GM12878 (cell line): Measurements from ENCODE around the gene KHDRBS2. TPM values are rescaled to one million over a fixed set of nuclear protein-coding genes. Genes with fewer than 3 reads are reported as not detected.
A peak's percentile ranks its signal among the peaks of the same experiment; 100 is the strongest.

Experiments used
- ATAC-seq: fragments of 200-7000 bp; cut with Tn5 transposase; 3 replicates; pipeline ENCODE4 v1.9.1; 2020; ENCODE audit warnings: mild to moderate bottlenecking, moderate library complexity
- Bru-seq: library from RNA; stranded (reverse); fragments of 400-500 nt; gene quantifications from one replicate; lab custom pipeline; 2021; lab: Mats Ljungman, UMichigan
- BruChase-seq, 2 experiments: library from RNA; stranded (reverse); fragments of 400-500 nt; gene quantifications; one replicate each; lab custom pipeline; 2021; lab: Mats Ljungman, UMichigan
- BruUV-seq: library from RNA; stranded (reverse); fragments of 400-500 nt; replicated peaks from 2 replicates; lab custom pipeline; 2021; lab: Mats Ljungman, UMichigan
- CTCF ChIA-PET: fragments of 300-600 bp; sonication (Branson Sonifier 250); formaldehyde crosslinking; extraction: SDS; loops from one replicate; lab custom pipeline; 2021; ENCODE audit warnings: inconsistent platforms; lab: Yijun Ruan, JAX
- POLR2A ChIA-PET: fragments of 350-600 bp; formaldehyde crosslinking; extraction: SDS; loops from one replicate; lab custom pipeline; 2021; ENCODE audit warnings: inconsistent platforms; lab: Charles Lee
- RAD21 ChIA-PET: fragments of 300-600 bp; sonication (Branson Sonifier 250); formaldehyde crosslinking; loops from one replicate; lab custom pipeline; 2023; ENCODE audit warnings: antibody characterized with exemption; ENCODE audit not compliant: unreplicated experiment; lab: Charles Lee
- SMC1A ChIA-PET: fragments of 300-600 bp; sonication (Branson Sonifier 250); formaldehyde crosslinking; loops from one replicate; lab custom pipeline; 2023; ENCODE audit not compliant: unreplicated experiment, uncharacterized antibody; lab: Charles Lee
- DNase-seq: peaks from one replicate; pipeline ENCODE4 v3.0.0-alpha.2; 2011; ENCODE audit warnings: low read depth, low spot score
- FAIRE-seq: peaks from 3 replicates; lab custom pipeline; 2011; peaks lifted over from hg19 to GRCh38; lab: Jason Lieb, UNC
- H2AFZ ChIP-seq: 2 replicates; pipeline ENCODE4 v1.6.0; 2011; ENCODE audit warnings: low read depth, low read length, control low read depth; ENCODE audit not compliant: control insufficient read depth
- H3K27ac ChIP-seq: 2 replicates; pipeline ENCODE4 v1.5.1; 2011; ENCODE audit warnings: control low read depth; ENCODE audit not compliant: control insufficient read depth, insufficient read depth
- H3K27me3 ChIP-seq, 2 experiments: replicated peaks in 1 of 2; 2 replicates each; pipeline versions ENCODE4 v1.6.0 to v1.6.1; 2011; ENCODE audit warnings: low read length in 1 of 2; ENCODE audit not compliant: control insufficient read depth in 2 of 2, insufficient read depth in 2 of 2
- H3K36me3 ChIP-seq, 2 experiments: 2 replicates each; pipeline ENCODE4 v1.5.1; 2011; ENCODE audit warnings: low read length in 1 of 2; ENCODE audit not compliant: control insufficient read depth in 2 of 2, insufficient read depth in 2 of 2
- H3K4me1 ChIP-seq: 2 replicates; pipeline ENCODE4 v1.6.1; 2011; ENCODE audit warnings: mild to moderate bottlenecking, low read length, moderate library complexity, mixed read lengths; ENCODE audit not compliant: control insufficient read depth, insufficient read depth
- H3K4me2 ChIP-seq: 2 replicates; pipeline ENCODE4 v1.6.0; 2011; ENCODE audit warnings: control low read depth; ENCODE audit not compliant: control insufficient read depth, insufficient read depth
- H3K4me3 ChIP-seq: fragments of 200-600 bp; sonication (generic); 2 replicates; pipeline ENCODE4 v1.5.1; 2016
- H3K79me2 ChIP-seq: 2 replicates; pipeline ENCODE4 v1.6.0; 2011; ENCODE audit warnings: low read length; ENCODE audit not compliant: control insufficient read depth, insufficient read depth
- H3K9ac ChIP-seq: 2 replicates; pipeline ENCODE4 v1.8.0; 2011; ENCODE audit warnings: low read length, control low read depth, mixed read lengths; ENCODE audit not compliant: control insufficient read depth, insufficient read depth
- H3K9me3 ChIP-seq: replicated peaks from 3 replicates; pipeline ENCODE4 v1.5.1; 2011; ENCODE audit warnings: mild to moderate bottlenecking, low read length; ENCODE audit not compliant: control insufficient read depth, insufficient read depth
- H4K20me1 ChIP-seq: 2 replicates; pipeline ENCODE4 v1.6.0; 2011; ENCODE audit not compliant: control insufficient read depth, insufficient read depth
- BCL3 ChIP-seq: IDR thresholded peaks from 2 replicates; pipeline ENCODE4 v1.6.1; 2011; ENCODE audit warnings: borderline replicate concordance, low read depth, mild to moderate bottlenecking, moderate library complexity, low read length; ENCODE audit not compliant: insufficient read depth, poor library complexity, severe bottlenecking
- CEBPZ ChIP-seq: fragments of 150-350 bp; IDR thresholded peaks from 2 replicates; pipeline ENCODE4 v1.6.1; 2016; ENCODE audit warnings: low read depth, low read length
- ELK1 ChIP-seq: IDR thresholded peaks from 2 replicates; pipeline ENCODE4 v1.6.1; 2012; ENCODE audit warnings: low read depth, low read length, improper control_type of control experiment
- JUNB ChIP-seq: IDR thresholded peaks from 2 replicates; pipeline ENCODE4 v1.6.1; 2016; ENCODE audit warnings: antibody characterized with exemption, mild to moderate bottlenecking
- KAT2A ChIP-seq: conservative IDR thresholded peaks from 2 replicates; pipeline ENCODE4 v1.6.1; 2011; ENCODE audit warnings: low read depth, low read length; ENCODE audit not compliant: control insufficient read depth
- MLLT1 ChIP-seq: fragments of 450-650 bp; IDR thresholded peaks from 2 replicates; pipeline ENCODE4 v1.6.1; 2016; ENCODE audit warnings: mild to moderate bottlenecking
- PAX5 ChIP-seq: IDR thresholded peaks from 2 replicates; pipeline ENCODE4 v1.6.1; 2011; ENCODE audit warnings: low read depth, low read length, borderline replicate concordance
- PML ChIP-seq: IDR thresholded peaks from 2 replicates; pipeline ENCODE4 v1.6.1; 2012; ENCODE audit warnings: low read length, inconsistent platforms
- STAT1 ChIP-seq: fragments of 450-650 bp; conservative IDR thresholded peaks from 2 replicates; pipeline ENCODE4 v1.6.1; 2014; ENCODE audit warnings: antibody characterized with exemption, mild to moderate bottlenecking
- ZNF274 ChIP-seq: IDR thresholded peaks from one replicate; pipeline ENCODE4 v1.8.0; 2011; ENCODE audit not compliant: insufficient read length, insufficient read depth
- WGBS: methylation state at CpG from one replicate; pipeline ENCODE4 v1.1.6; 2016; ENCODE audit warnings: low lambda C conversion rate; ENCODE audit not compliant: insufficient replicate concordance, insufficient coverage; ENCODE audit errors: missing lambda C conversion rate; 5-methylcytosine and 5-hydroxymethylcytosine counted together
- in situ Hi-C: fragments of 300-500 bp; cut with MboI; formaldehyde crosslinking; loops from 9 replicates; pipeline ENCODE4 v1.14.3; 2018; ENCODE audit warnings: mixed read lengths
- intact Hi-C: fragments of 100-400 bp; cut with micrococcal nuclease; formaldehyde crosslinking; loops from one replicate; pipeline ENCODE4 v1.14.2; 2022; ENCODE audit not compliant: unreplicated experiment
- long read RNA-seq, 2 experiments: library from polyadenylated mRNA; unstranded; transcript quantifications; one replicate each; pipeline ENCODE4 v2.0.0, GENCODE V29; 2019 to 2020
- polyA minus RNA-seq, 3 experiments: library from RNA; depleted of rRNA, polyadenylated mRNA; stranded (reverse); fragments of >200 nt; gene quantifications; 2 replicates each; pipeline ENCODE4 v1.2.3, GENCODE V29; 2011
- polyA plus RNA-seq, 11 experiments: library from polyadenylated mRNA; depleted of rRNA in 4 of 11; unstranded in 6 of 11; stranded (reverse) in 5 of 11; fragments of >200 nt; fragmentation: Nextera tagmentation in 4 of 11; fragmentation: Illumina TruSeq in 1 of 11; extraction: Ambion mirVana in 4 of 11; extraction: Trizol in 1 of 11; gene quantifications; 1 replicate in 1 of 11; 2 replicates in 10 of 11; pipeline versions ENCODE4 v1.2.1 to v1.2.3, GENCODE V29; 2011 to 2016; ENCODE audit warnings: inconsistent platforms in 2 of 11, missing spikeins in 2 of 11, low read depth in 1 of 11
- total RNA-seq, 4 experiments: library from RNA; depleted of rRNA in 3 of 4; stranded (reverse); fragments of >200 nt in 3 of 4; fragmentation: Illumina TruSeq in 1 of 4; extraction: Trizol in 1 of 4; gene quantifications; 2 replicates each; pipeline versions ENCODE4 v1.2.1 to v1.2.3, GENCODE V29; 2013 to 2021

The KHDRBS2 gene
- total RNA-seq (2013; cell fraction: nucleolus; rRNA removed) = 0.21 and 0.27 TPM in 2 replicates
- total RNA-seq (2014; rRNA removed) (0.11 TPM in 1 of 2 replicates, not detected in the other), total RNA-seq (2014; rRNA removed; fragmentation: Illumina TruSeq; extraction: Trizol) (not detected in 2 replicates), total RNA-seq (2021) (not detected in 2 replicates), polyA plus RNA-seq (2011; rRNA removed) (0.56 and 0.85 TPM in 2 replicates), polyA plus RNA-seq (2014; fragmentation: Illumina TruSeq; extraction: Trizol) (not detected in 2 replicates), polyA plus RNA-seq (2014; fragmentation: Nextera tagmentation; extraction: Ambion mirVana) (not detected), polyA plus RNA-seq (2014; rRNA removed) (not detected in 2 replicates), polyA plus RNA-seq (2016; fragmentation: Nextera tagmentation; extraction: Ambion mirVana) (not detected), polyA minus RNA-seq (2011; rRNA and poly(A)+ RNA removed) (0.95 and 1.4 TPM in 2 replicates), Bru-seq, nascent RNA (percentile 8 among the genes with signal in this experiment), BruChase-seq, experiment 1, labeled RNA remaining after a 6-hour chase (percentile 3 among the genes with signal in this experiment), BruChase-seq, experiment 2, labeled RNA remaining after a 2-hour chase (percentile 4 among the genes with signal in this experiment)
- not detected for polyA plus RNA-seq (2011; ENCODE audit: low read depth)
- 0.64 and 0.78 TPM in 2 replicates for polyA plus RNA-seq (2011; cell fraction: cytosol; rRNA removed)
- polyA plus RNA-seq (2011; cell fraction: nucleus; rRNA removed) = 1.2 and 1.4 TPM in 2 replicates
- not detected in 2 replicates for polyA plus RNA-seq (2012)
- polyA minus RNA-seq (2011; cell fraction: cytosol; rRNA and poly(A)+ RNA removed) = not detected in 2 replicates
- 7.0 and 11.2 TPM in 2 replicates for polyA minus RNA-seq (2011; cell fraction: nucleus; rRNA and poly(A)+ RNA removed)
- long read RNA-seq, experiment 1, partial matches to known transcripts = 0 of 3 reads
- long read RNA-seq, experiment 1, other reads (novel, unspliced or antisense) = 3 of 3 reads
- long read RNA-seq, experiment 2, partial matches to known transcripts = 4 of 14 reads
- long read RNA-seq, experiment 2, other reads (novel, unspliced or antisense) = 10 of 14 reads

- no peak within 1 kb of the TSS for H3K9ac ChIP-seq
- DNase-seq = peak; percentile 31
- ChIA-PET RAD21 (interaction anchor here (1.3 kb wide), 2 partner anchors 12 to 477 kb away, joined by 3 read pairs; no protein-coding TSS in a partner anchor), SMC1A (interaction anchor here (0.5 to 2.2 kb wide), 6 partner anchors 18 to 1517 kb away, joined by 3 to 5 read pairs (median 3); no protein-coding TSS in a partner anchor), CTCF (interaction anchor here (0.6 to 2.4 kb wide), 5 partner anchors 16 to 955 kb away, joined by 3 to 7 read pairs (median 3); no protein-coding TSS in a partner anchor), POLR2A (no interaction called here)
- H3K4me2 ChIP-seq = peak within 1 kb of the TSS; percentile 66
- peak within 1 kb of the TSS; percentile 73 for H2AFZ ChIP-seq
- H4K20me1 ChIP-seq = no peaks in the 10 kb centered on the region
- in situ Hi-C loops = no loop called here
- H3K4me3 ChIP-seq = peak within 1 kb of the TSS; percentile 67
- intact Hi-C loops = loop anchor here (10.0 kb wide), 1 partner anchor 499 kb away; no protein-coding TSS in a partner anchor
- H3K36me3 ChIP-seq = no peaks in the 10 kb centered on the region
- no TSS peak for BruUV-seq
- no peaks in the 10 kb centered on the region for H3K79me2 ChIP-seq
- H3K4me1 ChIP-seq = no peaks in the 10 kb centered on the region
- ATAC-seq = peak; percentile 100
- FAIRE-seq = no peak
- WGBS = 26% methylated on average over 63 of the region's 66 CpGs
- no peak within 1 kb of the TSS for H3K27ac ChIP-seq
- H3K9me3 ChIP-seq = no peaks in the 10 kb centered on the region
- H3K27me3 ChIP-seq = peaks cover 0 to 3% of the 10 kb centered on the region in 2 experiments; a peak in 1 of 4 replicates
- TF ChIP-seq CEBPZ (peak; percentile 67), JUNB (no peak), ZNF274 (no peak), MLLT1 (no peak), ELK1 (no peak), PAX5 (no peak), PML (no peak), BCL3 (no peak), STAT1 (no peak), KAT2A (no peak)
Observed at GRCh38 chr6:62285612-62286469, at the start of gene KHDRBS2. Gene KHDRBS2 (minus strand): TSS chr6:62286225.
